DND-41 (cell line): ENCODE measurements around the gene SMIM35.

Experiments
- ATAC-seq: fragments of 200-7000 bp; cut with Tn5 transposase; 3 replicates; pipeline ENCODE4 v1.9.1; 2021; ENCODE audit warnings: low read depth; ENCODE audit not compliant: insufficient read depth
- DNase-seq: peaks from one replicate; pipeline ENCODE4 v3.0.0-alpha.2; 2020
- H2AFZ ChIP-seq: 2 replicates; pipeline ENCODE4 v1.6.0; 2012; ENCODE audit warnings: low read depth, low read length
- H3K27ac ChIP-seq: 2 replicates; pipeline ENCODE4 v1.5.1; 2012; ENCODE audit warnings: low read length, inconsistent platforms
- H3K27me3 ChIP-seq: fragments of 200-600 bp; sonication (generic); 2 replicates; pipeline ENCODE4 v1.6.0; 2012; ENCODE audit warnings: low read length, mild to moderate bottlenecking, inconsistent platforms; ENCODE audit not compliant: insufficient read depth, poor library complexity
- H3K36me3 ChIP-seq: 2 replicates; pipeline ENCODE4 v1.5.1; 2012; ENCODE audit warnings: low read length, inconsistent platforms; ENCODE audit not compliant: insufficient read depth
- H3K4me1 ChIP-seq: 2 replicates; pipeline ENCODE4 v1.5.1; 2012; ENCODE audit warnings: mild to moderate bottlenecking, low read length; ENCODE audit not compliant: insufficient read depth
- H3K4me2 ChIP-seq: 2 replicates; pipeline ENCODE4 v1.6.0; 2012; ENCODE audit warnings: mild to moderate bottlenecking, moderate library complexity, low read length, inconsistent platforms; ENCODE audit not compliant: insufficient read depth
- H3K4me3 ChIP-seq, 2 experiments: fragments of 200-600 bp in 1 of 2; shearing (Covaris generic) in 1 of 2; 2 replicates each; pipeline ENCODE4 v1.5.1; 2012 to 2016; ENCODE audit warnings: inconsistent platforms in 2 of 2, low read length in 2 of 2, mild to moderate bottlenecking in 2 of 2, low read depth in 1 of 2, moderate library complexity in 1 of 2
- H3K79me2 ChIP-seq: 2 replicates; pipeline ENCODE4 v1.6.0; 2012; ENCODE audit warnings: low read length, inconsistent platforms; ENCODE audit not compliant: insufficient read depth
- H3K9ac ChIP-seq: 2 replicates; pipeline ENCODE4 v1.6.0; 2012; ENCODE audit warnings: low read depth, mild to moderate bottlenecking, inconsistent platforms, low read length, moderate library complexity
- H3K9me3 ChIP-seq: 2 replicates; pipeline ENCODE4 v1.5.1; 2012; ENCODE audit warnings: low read length, moderate library complexity, mild to moderate bottlenecking, inconsistent platforms; ENCODE audit not compliant: insufficient read depth, severe bottlenecking
- H4K20me1 ChIP-seq: 2 replicates; pipeline ENCODE4 v1.6.0; 2012; ENCODE audit warnings: low read length; ENCODE audit not compliant: insufficient read depth
- CTCF ChIP-seq: IDR thresholded peaks from 2 replicates; pipeline ENCODE4 v1.5.1; 2012; ENCODE audit warnings: borderline replicate concordance, low read length, moderate library complexity, mild to moderate bottlenecking; ENCODE audit not compliant: poor library complexity, severe bottlenecking; ENCODE audit errors: extremely low read depth
- EZH2 ChIP-seq: IDR thresholded peaks from 3 replicates; pipeline ENCODE4 v1.6.1; 2012; ENCODE audit warnings: borderline replicate concordance, low read depth, mild to moderate bottlenecking, moderate library complexity, low read length, inconsistent platforms; ENCODE audit not compliant: severe bottlenecking

The SMIM35 gene

DNA sequence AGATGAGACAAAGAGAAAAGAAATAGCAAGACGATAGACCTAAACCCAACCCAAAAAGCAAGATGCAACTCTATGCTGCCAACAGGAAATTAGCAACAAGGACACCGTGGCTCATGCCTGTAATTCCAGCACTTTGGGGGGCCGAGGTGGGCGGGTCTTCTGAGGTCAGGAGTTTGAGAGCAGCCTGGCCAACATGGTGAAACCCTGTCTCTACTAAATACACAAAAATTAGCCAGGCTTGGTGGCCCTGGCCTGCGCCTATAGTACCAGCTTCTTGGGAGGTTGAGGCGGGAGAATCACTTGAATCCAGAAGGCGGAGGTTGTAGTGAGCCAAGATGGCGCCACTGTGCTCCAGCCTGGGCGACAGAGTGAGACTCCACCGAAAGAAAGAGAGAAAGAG is 124.9 kb downstream of the SMIM35 start:
- Histone ChIP-seq H3K36me3 (no peaks in the 10 kb centered on the region), H3K27me3 (no peaks in the 10 kb centered on the region), H3K4me1 (no peaks in the 10 kb centered on the region), H3K79me2 (no peaks in the 10 kb centered on the region), H3K4me3 (no peak overlapping the region), H3K27ac (no peak overlapping the region), H2AFZ (no peak overlapping the region), H3K9me3 (no peaks in the 10 kb centered on the region), H3K4me2 (no peak overlapping the region), H4K20me1 (no peaks in the 10 kb centered on the region), H3K9ac (no peak overlapping the region)
- no peak for TF ChIP-seq EZH2
- no peak for TF ChIP-seq CTCF
- no peak for DNase-seq
- ATAC-seq = no peak

GRCh38 chr11:117960406-117960805 is 126.4 kb downstream of the SMIM35 start:
- no peaks in the 10 kb centered on the region for H3K9me3 ChIP-seq
- no peak overlapping the region for H3K9ac ChIP-seq
- no peaks in the 10 kb centered on the region for H3K4me1 ChIP-seq
- H3K36me3 ChIP-seq = no peaks in the 10 kb centered on the region
- ATAC-seq (no peak), DNase-seq (no peak)
- H4K20me1 ChIP-seq = no peaks in the 10 kb centered on the region
- no peaks in the 10 kb centered on the region for H3K79me2 ChIP-seq
- no peak overlapping the region for H2AFZ ChIP-seq
- no peak overlapping the region for H3K4me3 ChIP-seq
- no peaks in the 10 kb centered on the region for H3K27me3 ChIP-seq
- H3K27ac ChIP-seq = no peak overlapping the region
- H3K4me2 ChIP-seq = no peak overlapping the region
- TF ChIP-seq CTCF (no peak), EZH2 (no peak)

- no peaks in the 10 kb centered on the region for H3K9me3 ChIP-seq
- H3K9ac ChIP-seq = no peak overlapping the region
- ATAC-seq (no peak), DNase-seq (no peak)
- TF ChIP-seq CTCF (no peak), EZH2 (no peak)
- H3K27ac ChIP-seq = no peak overlapping the region
- H4K20me1 ChIP-seq = no peaks in the 10 kb centered on the region
- H3K4me1 ChIP-seq = peaks cover 2% of the 10 kb centered on the region; the same call in 1 of the 2 replicates
- H3K4me3 ChIP-seq = no peak overlapping the region
- H3K27me3 ChIP-seq = no peaks in the 10 kb centered on the region
- no peaks in the 10 kb centered on the region for H3K36me3 ChIP-seq
- H3K4me2 ChIP-seq = no peak overlapping the region
- no peaks in the 10 kb centered on the region for H3K79me2 ChIP-seq
- H2AFZ ChIP-seq = no peak overlapping the region
These were observed 127.2 kb downstream of the SMIM35 start for GRCh38 chr11:117959438-117960149.
